ENCODE results near the gene WWOX. TPM values are rescaled to one million over a fixed set of nuclear protein-coding genes. Genes with fewer than 3 reads are reported as not detected.

Gene WWOX
- total and polyA plus RNA-seq, 2 of the 13 experiments (the other 11 are each of a cell fraction or from before 2014, with no cell fraction given), result 9.1 to 37.4 TPM

DNA sequence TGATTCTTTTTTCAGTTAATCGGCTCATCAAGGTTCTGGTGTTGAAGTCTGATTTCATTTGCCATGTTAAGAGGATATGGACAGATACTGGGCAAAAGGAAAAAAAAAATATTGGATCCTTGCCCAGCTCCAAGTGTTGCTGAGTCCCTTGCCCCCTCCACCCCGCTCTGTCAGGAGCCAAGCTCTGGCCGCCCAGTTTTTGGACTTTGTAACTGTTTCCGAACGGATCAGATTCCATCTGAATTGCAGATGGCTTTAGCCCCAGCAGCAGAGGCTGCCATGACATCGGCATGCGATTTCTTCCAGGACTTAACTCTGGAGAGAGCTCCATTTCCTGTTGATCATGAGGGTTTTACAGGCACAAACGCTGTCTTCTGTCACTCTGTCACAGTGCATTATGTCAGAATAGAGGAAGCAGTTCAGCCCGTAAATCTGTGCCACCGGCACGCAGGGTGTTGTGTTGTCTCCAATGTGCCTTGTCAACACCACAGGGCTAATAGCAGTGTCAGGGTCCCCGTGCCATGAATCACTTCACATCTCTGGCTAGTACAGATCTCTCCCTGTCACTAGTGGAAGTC lies 885.5 kb downstream of the WWOX start (continued):
- TF ChIP-seq, protein P1, sequence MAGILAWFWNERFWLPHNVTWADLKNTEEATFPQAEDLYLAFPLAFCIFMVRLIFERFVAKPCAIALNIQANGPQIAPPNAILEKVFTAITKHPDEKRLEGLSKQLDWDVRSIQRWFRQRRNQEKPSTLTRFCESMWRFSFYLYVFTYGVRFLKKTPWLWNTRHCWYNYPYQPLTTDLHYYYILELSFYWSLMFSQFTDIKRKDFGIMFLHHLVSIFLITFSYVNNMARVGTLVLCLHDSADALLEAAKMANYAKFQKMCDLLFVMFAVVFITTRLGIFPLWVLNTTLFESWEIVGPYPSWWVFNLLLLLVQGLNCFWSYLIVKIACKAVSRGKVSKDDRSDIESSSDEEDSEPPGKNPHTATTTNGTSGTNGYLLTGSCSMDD (CRISPR knock-in tag; IDR thresholded peaks at IDR 0.05), result no peak
- peak; percentile 65; the same call in 1 of the 2 replicates for TF ChIP-seq ZNF605 (CRISPR knock-in tag; IDR thresholded peaks at IDR 0.05)
- no peak for TF ChIP-seq HIVEP1 (CRISPR knock-in tag; IDR thresholded peaks at IDR 0.05)
- TF ChIP-seq AHR (CRISPR knock-in tag; IDR thresholded peaks at IDR 0.05), result no peak
- no peak for TF ChIP-seq PHF21A (CRISPR knock-in tag; IDR thresholded peaks at IDR 0.05)
- no peak for TF ChIP-seq ERF (CRISPR knock-in tag; IDR thresholded peaks at IDR 0.05)
- TF ChIP-seq, protein P2, sequence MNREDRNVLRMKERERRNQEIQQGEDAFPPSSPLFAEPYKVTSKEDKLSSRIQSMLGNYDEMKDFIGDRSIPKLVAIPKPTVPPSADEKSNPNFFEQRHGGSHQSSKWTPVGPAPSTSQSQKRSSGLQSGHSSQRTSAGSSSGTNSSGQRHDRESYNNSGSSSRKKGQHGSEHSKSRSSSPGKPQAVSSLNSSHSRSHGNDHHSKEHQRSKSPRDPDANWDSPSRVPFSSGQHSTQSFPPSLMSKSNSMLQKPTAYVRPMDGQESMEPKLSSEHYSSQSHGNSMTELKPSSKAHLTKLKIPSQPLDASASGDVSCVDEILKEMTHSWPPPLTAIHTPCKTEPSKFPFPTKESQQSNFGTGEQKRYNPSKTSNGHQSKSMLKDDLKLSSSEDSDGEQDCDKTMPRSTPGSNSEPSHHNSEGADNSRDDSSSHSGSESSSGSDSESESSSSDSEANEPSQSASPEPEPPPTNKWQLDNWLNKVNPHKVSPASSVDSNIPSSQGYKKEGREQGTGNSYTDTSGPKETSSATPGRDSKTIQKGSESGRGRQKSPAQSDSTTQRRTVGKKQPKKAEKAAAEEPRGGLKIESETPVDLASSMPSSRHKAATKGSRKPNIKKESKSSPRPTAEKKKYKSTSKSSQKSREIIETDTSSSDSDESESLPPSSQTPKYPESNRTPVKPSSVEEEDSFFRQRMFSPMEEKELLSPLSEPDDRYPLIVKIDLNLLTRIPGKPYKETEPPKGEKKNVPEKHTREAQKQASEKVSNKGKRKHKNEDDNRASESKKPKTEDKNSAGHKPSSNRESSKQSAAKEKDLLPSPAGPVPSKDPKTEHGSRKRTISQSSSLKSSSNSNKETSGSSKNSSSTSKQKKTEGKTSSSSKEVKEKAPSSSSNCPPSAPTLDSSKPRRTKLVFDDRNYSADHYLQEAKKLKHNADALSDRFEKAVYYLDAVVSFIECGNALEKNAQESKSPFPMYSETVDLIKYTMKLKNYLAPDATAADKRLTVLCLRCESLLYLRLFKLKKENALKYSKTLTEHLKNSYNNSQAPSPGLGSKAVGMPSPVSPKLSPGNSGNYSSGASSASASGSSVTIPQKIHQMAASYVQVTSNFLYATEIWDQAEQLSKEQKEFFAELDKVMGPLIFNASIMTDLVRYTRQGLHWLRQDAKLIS (CRISPR knock-in tag; IDR thresholded peaks at IDR 0.05), result no peak
- no peak for TF ChIP-seq MZF1 (CRISPR knock-in tag; IDR thresholded peaks at IDR 0.05; ENCODE audit: borderline replicate concordance)
- no peak for TF ChIP-seq KMT2A (CRISPR knock-in tag; IDR thresholded peaks at IDR 0.05)
- TF ChIP-seq ZNF75D (CRISPR knock-in tag; IDR thresholded peaks at IDR 0.05; ENCODE audit: borderline replicate concordance), result no peak
- no peak for TF ChIP-seq HDAC6 (IDR thresholded peaks at IDR 0.05; ENCODE audit: low read depth, low read length)
- no peak for TF ChIP-seq ZNF772 (CRISPR knock-in tag; IDR thresholded peaks at IDR 0.05)
- TF ChIP-seq, protein P3, sequence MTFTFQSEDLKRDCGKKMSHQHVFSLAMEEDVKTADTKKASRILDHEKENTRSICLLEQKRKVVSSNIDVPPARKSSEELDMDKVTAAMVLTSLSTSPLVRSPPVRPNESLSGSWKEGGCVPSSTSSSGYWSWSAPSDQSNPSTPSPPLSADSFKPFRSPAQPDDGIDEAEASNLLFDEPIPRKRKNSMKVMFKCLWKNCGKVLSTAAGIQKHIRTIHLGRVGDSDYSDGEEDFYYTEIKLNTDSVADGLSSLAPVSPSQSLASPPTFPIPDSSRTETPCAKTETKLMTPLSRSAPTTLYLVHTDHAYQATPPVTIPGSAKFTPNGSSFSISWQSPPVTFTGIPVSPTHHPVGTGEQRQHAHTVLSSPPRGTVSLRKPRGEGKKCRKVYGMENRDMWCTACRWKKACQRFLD (CRISPR knock-in tag; IDR thresholded peaks at IDR 0.05; ENCODE audit: borderline replicate concordance), result no peak
- TF ChIP-seq HOXD1 (CRISPR knock-in tag; IDR thresholded peaks at IDR 0.05), result no peak
- no peak for TF ChIP-seq RBM22 (optimal IDR thresholded peaks at IDR 0.05; ENCODE audit: low read length)
- TF ChIP-seq ZEB1 (IDR thresholded peaks at IDR 0.05; ENCODE audit: insufficient replicate concordance, low read depth), result no peak
- TF ChIP-seq, protein P4, sequence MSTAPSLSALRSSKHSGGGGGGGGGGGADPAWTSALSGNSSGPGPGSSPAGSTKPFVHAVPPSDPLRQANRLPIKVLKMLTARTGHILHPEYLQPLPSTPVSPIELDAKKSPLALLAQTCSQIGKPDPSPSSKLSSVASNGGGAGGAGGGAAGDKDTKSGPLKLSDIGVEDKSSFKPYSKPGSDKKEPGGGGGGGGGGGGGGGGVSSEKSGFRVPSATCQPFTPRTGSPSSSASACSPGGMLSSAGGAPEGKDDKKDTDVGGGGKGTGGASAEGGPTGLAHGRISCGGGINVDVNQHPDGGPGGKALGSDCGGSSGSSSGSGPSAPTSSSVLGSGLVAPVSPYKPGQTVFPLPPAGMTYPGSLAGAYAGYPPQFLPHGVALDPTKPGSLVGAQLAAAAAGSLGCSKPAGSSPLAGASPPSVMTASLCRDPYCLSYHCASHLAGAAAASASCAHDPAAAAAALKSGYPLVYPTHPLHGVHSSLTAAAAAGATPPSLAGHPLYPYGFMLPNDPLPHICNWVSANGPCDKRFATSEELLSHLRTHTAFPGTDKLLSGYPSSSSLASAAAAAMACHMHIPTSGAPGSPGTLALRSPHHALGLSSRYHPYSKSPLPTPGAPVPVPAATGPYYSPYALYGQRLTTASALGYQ (CRISPR knock-in tag; IDR thresholded peaks at IDR 0.05), result no peak
- TF ChIP-seq, protein P5, sequence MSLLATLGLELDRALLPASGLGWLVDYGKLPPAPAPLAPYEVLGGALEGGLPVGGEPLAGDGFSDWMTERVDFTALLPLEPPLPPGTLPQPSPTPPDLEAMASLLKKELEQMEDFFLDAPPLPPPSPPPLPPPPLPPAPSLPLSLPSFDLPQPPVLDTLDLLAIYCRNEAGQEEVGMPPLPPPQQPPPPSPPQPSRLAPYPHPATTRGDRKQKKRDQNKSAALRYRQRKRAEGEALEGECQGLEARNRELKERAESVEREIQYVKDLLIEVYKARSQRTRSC (CRISPR knock-in tag; IDR thresholded peaks at IDR 0.05; ENCODE audit: low read depth), result no peak
- TF ChIP-seq ATF7-NPFF (CRISPR knock-in tag; IDR thresholded peaks at IDR 0.05; ENCODE audit: low read depth), result no peak
- TF ChIP-seq, protein P6, sequence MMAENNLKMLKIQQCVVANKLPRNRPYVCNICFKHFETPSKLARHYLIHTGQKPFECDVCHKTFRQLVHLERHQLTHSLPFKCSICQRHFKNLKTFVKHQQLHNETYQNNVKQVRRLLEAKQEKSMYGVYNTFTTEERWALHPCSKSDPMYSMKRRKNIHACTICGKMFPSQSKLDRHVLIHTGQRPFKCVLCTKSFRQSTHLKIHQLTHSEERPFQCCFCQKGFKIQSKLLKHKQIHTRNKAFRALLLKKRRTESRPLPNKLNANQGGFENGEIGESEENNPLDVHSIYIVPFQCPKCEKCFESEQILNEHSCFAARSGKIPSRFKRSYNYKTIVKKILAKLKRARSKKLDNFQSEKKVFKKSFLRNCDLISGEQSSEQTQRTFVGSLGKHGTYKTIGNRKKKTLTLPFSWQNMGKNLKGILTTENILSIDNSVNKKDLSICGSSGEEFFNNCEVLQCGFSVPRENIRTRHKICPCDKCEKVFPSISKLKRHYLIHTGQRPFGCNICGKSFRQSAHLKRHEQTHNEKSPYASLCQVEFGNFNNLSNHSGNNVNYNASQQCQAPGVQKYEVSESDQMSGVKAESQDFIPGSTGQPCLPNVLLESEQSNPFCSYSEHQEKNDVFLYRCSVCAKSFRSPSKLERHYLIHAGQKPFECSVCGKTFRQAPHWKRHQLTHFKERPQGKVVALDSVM (CRISPR knock-in tag; IDR thresholded peaks at IDR 0.05), result no peak
